ENCODE results near the gene LHX2. TPM values are rescaled to one million over a fixed set of nuclear protein-coding genes. Genes with fewer than 3 reads are reported as not detected.

LHX2 gene
- total RNA-seq, 4 donors from 2014 or later: not detected

GRCh38 chr9:124003636-124004349 is 7.8 kb upstream of the LHX2 start:
- no peak for TF ChIP-seq CTCF (IDR thresholded peaks at IDR 0.05)
- no peak for TF ChIP-seq POLR2A (IDR thresholded peaks at IDR 0.05)
- H3K27ac ChIP-seq: no peak overlapping the region
- peaks cover 8 to 19% of the 10 kb centered on the region in 2 donors for H3K4me1 ChIP-seq
- H3K27me3 ChIP-seq: peaks cover 66% of the 10 kb centered on the region
- H3K9me3 ChIP-seq: no peaks in the 10 kb centered on the region
- no peaks in the 10 kb centered on the region for H3K36me3 ChIP-seq
- no peak for DNase-seq
- intact Hi-C loops (cut with DNase I): no loop called here
- no peak overlapping the region for H3K4me3 ChIP-seq (replicated peaks in 1 of 3)
- WGBS, 2 donors: 8 to 10% methylated on average over 4 of the region's 4 CpGs

GRCh38 chr9:124004593-124004992 is 7.0 kb upstream of the LHX2 start:
- H3K27ac ChIP-seq: no peak overlapping the region
- no peak for DNase-seq
- no peaks in the 10 kb centered on the region for H3K9me3 ChIP-seq
- peaks cover 70% of the 10 kb centered on the region for H3K27me3 ChIP-seq
- intact Hi-C loops (cut with DNase I): no loop called here
- H3K4me1 ChIP-seq: peaks cover 12 to 18% of the 10 kb centered on the region in 2 donors
- no peak for TF ChIP-seq POLR2A (IDR thresholded peaks at IDR 0.05)
- no peak for TF ChIP-seq CTCF (IDR thresholded peaks at IDR 0.05)
- WGBS, 2 donors: 10 to 14% methylated on average over 4 of the region's 4 CpGs
- no peaks in the 10 kb centered on the region for H3K36me3 ChIP-seq
- no peak overlapping the region for H3K4me3 ChIP-seq (replicated peaks in 1 of 3)

GRCh38 chr9:124005029-124005771 is 6.4 kb upstream of the LHX2 start:
- Histone ChIP-seq H3K9me3 (no peaks in the 10 kb centered on the region), H3K4me1 (peaks cover 12 to 16% of the 10 kb centered on the region in 2 donors), H3K4me3 (replicated peaks in 1 of 3) (no peak overlapping the region), H3K36me3 (no peaks in the 10 kb centered on the region), H3K27me3 (peaks cover 75% of the 10 kb centered on the region), H3K27ac (no peak overlapping the region)
- TF ChIP-seq CTCF (IDR thresholded peaks at IDR 0.05) (no peak), POLR2A (IDR thresholded peaks at IDR 0.05) (no peak)
- WGBS, 2 donors: 14 to 20% methylated on average over 4 of the region's 4 CpGs
- intact Hi-C loops (cut with DNase I): no loop called here
- no peak for DNase-seq

GRCh38 chr9:124006448-124007361 is 4.9 kb upstream of the LHX2 start:
- no peak for DNase-seq
- no peak for TF ChIP-seq CTCF (IDR thresholded peaks at IDR 0.05)
- TF ChIP-seq POLR2A (IDR thresholded peaks at IDR 0.05): no peak
- 12 to 13% methylated on average over 13 of the region's 13 CpGs for WGBS, 2 donors
- no peak overlapping the region for H3K27ac ChIP-seq
- H3K9me3 ChIP-seq: no peaks in the 10 kb centered on the region
- no peaks in the 10 kb centered on the region for H3K36me3 ChIP-seq
- peaks cover 21% of the 10 kb centered on the region in 2 donors for H3K4me1 ChIP-seq
- H3K27me3 ChIP-seq: peaks cover 72% of the 10 kb centered on the region
- no peak overlapping the region for H3K4me3 ChIP-seq (replicated peaks in 1 of 3)
- intact Hi-C loops (cut with DNase I): no loop called here
